Stimulated activated naive CD4-positive, alpha-beta T cell (primary cell): ENCODE results near the gene DCST1.
A peak's percentile ranks its signal among the peaks of the same experiment; 100 is the strongest.

Source experiments
- DNase-seq, 6 experiments: peaks; one replicate each; lab custom pipeline; 2025; lab: John Stamatoyannopoulos, UW

The DCST1 gene

DNA sequence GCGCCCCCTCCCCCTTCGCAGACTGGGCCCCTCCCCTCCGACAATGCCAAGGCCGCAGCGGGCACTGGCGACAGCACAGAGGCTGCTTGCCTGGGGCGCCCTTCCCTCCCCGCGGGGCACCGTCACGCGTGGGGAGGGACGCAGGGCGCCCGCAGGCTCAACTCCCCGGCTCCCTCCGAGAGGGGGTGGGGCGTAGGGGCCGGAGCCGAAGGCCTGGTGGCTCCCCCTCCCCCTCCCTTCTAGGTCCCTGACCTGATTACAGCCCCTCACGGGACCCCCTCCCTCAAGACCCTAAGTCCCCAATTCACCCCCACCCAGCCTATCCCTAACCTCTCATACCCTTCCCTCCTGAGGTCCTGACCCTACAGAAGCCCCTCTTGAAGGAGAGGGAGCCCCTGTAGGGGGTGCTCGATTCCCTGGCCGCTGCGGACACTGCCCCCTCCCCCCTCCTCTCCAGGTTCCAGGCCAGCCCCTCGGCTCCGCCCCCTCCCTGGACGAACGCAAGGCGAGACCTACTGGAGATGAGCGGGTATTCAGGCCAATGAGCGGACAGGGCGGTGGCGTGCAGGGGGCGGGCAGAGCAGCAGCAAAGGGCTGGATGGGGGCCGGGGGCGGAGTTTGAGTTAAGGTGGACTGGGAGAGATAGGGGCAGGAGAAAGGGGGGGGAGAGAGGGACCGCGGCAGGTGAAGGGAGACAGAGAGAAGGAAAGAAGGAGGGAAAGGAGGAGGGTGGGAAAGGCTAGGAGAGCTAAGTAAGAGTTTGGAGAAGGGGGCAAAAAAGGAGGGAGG is 31.8 kb upstream of the DCST1 start:
- peak; percentile 92 to 96 (median 94) for DNase-seq

DNA sequence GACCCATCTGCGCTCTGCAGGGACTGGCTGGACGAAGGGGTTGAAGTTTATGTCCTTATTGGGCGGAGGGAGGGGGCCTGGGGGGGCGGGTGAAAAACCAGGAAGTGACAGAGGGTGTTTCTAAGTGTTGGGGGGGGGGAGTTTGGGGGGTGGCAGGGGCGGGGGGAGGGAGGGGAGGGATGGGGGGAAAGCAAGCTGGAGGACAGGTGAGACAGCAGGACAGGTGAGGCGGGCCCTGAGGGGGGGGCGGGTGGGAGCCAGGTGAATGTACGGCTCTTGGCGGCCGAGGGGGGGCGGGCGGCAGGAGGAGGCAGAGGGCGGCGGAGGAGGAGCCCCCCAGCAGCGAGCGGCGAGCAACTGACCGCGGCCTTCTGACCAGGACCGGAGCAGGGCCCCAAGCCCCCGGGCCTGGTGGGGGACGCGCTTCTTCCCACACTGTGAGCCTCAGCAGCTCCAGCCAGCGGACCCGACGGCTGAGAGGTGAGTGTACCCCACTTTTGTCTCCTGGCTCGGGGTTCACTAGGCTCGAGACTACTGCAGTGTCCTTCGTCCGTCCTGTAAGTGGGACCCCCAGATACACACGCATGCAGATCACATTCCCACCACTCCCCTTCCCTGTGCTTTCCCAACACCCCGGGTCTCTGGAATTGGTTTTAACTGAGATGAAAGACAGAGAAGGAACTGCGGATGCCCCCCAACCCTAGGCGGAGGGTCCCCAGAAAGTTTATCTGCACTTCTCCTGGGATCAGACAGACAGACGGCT is 31.0 kb upstream of the DCST1 start, which contains the start of gene ZBTB7B:
Gene ZBTB7B (plus strand): TSS at position 339 of the 763 bp plus-strand sequence. CDS start 11,859 bp downstream, outside the sequence.
- peak in 3 of 6 experiments; percentile 41 to 62 (median 47) for DNase-seq

DNA sequence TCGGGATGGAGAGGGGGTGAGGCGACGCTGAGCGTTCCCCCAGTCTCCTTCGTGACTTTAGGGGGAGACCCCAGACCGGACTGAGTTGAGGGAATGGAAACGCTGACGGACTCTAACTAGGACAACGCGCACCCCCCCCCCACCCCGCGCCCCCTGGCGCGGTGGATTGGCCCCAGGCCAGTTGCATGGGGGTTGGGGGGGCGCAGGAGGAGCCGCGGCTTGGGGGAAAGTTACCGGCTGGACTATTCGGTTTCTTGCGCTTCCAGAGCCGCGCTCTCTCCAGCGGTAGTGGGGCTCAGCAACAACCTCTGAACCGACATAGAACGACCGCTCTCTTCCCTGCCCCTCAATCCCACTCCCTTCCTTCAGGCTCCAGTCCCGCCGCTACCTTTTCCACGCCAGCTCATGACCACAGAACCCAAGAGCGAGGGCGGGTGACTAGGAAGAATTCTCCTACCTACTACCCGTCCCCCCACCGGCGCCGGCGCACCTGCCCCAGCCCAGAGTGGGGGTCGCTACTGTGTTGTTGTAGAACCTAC is 30.3 kb upstream of the DCST1 start:
- DNase-seq = peak in 3 of 6 experiments; percentile 15 to 36 (median 28)

DNA sequence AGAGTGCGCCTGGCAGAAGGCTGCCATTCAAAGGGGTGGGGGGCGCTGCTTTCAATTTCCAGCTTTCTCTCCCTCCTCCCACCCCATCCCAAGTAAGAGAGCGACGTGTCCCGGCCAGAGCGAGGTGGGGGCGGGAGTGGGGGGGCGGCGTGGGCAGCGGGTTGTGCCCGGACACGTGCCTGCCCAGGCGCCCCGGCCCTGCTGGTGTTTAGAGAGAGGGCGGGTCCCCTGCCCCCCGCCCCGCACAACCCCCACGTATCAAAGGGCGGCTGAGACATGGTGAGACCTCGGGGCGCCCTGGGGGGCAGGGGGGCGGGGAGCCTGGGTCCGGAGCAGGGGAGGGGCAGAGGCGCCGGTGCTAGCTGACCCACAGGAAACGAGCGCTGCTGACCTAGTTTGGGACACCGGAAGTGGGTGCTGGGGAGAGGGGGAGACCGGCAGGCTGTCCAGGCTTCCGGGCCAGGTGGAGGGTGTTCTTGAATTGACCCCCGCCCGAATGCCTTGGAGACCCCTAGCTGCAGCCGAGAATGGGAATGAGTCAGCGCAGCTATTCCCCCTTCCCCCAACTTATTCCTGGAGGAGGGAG is 29.8 kb upstream of the DCST1 start:
- no peak for DNase-seq

DNA sequence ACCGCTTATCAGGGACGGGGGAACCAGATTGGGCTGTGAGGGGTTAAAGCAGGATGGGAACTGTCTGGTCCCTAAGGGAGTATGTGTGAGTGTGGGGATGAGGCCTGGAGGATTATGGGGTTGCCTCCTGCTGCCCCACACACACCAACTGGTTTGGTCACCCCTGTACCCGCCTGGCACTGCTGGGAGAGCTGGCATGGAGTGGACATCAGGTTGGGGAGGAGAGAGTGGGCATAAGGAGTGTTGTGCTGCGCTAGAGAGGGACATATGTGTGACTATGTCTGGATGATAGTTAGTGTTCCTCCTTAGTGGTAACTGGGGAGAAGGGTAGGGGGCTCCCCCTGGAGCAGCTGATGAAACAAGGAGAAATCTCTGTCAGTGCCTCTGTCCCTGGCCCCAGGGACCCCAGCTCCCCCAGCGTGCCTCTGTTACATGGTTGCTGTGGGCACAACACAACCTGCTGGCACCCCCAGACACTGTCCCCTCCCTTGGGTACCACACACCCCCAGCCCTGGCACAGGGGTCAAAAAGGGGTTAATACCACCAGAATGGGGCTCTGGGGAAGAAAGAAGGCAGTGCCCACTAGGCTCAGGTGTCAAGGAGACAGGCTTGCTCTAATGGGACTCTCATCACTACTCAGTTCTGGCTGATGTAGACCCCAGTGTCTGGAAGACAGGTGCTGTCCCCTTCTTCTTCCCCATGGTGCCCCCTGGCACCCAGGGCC is 29.1 kb upstream of the DCST1 start:
- no peak for DNase-seq

DNA sequence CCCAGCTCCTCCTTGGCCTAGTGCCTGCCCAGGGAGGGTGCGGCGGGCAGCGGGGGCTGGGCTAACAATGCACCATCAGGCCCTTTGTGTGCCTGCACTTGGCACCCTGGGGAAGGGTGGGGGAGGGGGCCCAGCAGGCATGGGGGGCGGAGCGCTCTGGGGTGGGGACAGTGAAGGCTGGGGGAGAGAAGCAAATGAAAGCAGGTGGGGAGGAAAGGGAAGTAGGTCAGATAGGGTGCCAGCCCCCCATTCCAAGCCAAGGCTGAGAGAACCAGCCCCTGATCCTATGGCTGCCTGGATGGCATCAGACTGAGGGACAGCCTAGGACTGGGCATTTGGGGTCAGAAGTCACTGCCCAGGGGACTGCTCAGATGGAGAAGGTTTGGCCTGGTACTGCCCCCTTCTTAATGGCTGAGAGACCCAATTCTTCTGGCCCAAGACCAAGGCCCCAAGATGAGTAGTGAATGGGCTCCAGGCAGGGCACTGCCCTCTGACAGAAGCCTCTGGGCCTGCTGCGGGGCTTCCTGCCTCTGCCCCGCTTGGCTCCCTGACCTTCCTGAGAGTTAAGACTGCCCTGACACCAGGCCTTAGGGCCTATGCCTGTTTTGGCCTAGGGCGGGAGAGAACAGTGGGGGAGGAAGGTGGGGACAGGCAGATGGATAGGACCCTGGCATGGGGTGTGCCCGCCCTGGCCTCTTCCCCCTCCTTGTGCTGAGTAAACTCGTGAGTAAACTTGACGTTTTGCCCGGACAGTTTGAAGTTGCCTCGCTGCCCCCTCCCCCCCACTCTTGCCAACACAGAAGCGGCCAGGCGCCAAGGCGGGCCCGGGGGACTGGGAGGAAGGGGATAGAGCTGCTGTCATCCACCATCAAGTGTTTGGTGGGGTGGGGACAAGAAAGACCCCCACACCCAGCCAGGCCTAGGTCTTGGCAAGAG is 28.3 kb upstream of the DCST1 start:
- DNase-seq = peak in 2 of 6 experiments; percentile 15 to 44

DNA sequence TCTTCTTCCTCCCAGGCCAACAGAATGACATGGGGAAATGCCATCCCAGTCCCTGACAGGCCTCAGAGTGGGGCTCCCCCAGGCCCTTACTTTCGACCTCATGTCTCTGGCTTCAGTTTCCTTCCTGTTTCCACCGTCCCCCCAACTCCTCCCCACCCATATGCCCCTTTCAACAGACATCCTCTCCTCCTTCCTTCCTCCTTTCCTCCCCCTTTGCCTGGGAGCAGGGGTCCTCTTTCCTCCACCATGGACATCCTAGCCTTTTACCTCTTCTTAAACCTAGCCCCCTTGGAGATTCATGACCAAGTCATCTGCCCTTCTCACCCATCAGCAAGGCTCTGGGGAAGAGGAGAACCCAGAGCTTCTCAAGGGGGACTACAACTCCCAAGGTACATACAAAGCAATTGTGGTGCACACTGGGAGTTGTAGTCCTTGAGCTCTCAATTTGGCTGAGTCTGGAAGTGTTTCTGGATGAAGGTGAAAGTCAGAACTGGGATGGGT is 27.0 kb upstream of the DCST1 start:
- peak; percentile 14 to 51 (median 34) for DNase-seq

DNA sequence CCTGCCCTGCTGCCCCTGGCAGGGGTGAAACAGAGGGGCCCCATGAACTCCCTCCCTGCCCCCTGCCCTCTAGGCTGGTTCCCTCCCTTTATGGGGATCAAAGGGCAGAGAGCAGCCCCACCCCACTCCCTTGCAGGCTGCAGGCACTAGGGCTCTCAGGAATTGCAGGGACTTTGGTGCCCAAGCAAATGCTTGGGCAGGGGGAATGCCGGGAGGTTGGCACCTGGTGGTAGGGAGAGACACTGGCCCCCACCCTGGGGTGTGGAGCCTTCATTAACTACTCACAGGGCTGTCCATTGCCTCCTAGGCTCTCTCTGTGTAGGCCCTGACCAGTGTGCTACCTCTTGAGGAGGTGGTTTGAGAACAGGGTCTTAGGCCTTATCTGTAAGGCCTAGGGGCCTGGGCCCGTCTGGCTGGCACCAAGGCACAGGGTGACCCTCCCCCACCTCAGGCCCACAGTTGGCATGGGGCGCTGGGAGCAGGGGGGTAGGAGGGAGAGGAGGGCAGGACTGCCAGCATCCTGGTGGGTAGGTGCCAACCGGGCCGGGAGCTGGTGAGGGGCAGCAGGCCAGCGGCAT is 26.3 kb upstream of the DCST1 start:
- DNase-seq = peak in 1 of 6 experiments; percentile 39

DNA sequence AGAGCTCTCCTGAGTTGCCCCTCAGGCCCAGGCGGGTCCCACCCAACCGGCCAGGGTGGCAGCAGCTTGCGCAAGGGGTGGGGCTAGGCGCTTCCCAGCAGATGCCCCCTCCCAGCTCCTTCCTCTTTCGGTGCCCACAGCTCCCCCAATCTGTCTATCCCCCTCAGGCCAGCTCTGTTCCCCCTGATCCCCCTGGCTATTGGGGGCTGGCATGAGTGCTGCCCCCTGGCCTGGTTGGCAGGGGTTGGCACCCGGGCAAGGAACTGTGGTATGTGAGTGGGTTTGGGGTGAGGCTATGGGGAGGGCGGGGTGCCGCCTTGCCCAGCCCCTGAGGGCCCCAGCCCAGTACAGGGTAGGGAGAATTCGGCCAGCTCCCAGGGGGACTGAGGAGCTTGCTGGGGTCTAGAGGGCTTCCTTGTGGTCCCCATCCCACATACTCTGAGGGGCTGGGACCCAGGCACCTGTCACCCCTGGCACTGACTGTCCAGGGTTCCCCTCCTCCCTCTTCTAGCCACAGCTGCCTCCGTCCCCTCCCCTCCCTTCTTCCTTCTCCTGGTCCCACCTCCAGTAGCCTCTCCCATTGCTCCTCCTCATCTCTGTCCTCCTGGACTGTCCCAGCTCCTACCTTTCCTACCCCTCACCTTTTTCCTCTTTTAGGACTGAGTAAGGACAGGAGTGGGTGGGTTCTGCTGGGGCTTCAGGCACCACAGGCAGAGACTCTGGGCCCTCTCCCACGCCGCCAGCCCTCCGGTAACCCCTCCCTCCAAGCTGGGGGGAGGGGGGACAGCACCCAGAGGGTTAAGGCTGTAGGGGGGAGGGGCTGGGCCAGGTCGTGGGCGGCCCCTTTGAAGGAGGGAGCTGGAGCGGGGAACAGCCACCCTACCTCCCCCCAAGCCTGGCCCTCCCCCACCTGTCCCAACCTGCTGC is 25.3 kb upstream of the DCST1 start:
- peak in 4 of 6 experiments; percentile 15 to 41 (median 36) for DNase-seq

DNA sequence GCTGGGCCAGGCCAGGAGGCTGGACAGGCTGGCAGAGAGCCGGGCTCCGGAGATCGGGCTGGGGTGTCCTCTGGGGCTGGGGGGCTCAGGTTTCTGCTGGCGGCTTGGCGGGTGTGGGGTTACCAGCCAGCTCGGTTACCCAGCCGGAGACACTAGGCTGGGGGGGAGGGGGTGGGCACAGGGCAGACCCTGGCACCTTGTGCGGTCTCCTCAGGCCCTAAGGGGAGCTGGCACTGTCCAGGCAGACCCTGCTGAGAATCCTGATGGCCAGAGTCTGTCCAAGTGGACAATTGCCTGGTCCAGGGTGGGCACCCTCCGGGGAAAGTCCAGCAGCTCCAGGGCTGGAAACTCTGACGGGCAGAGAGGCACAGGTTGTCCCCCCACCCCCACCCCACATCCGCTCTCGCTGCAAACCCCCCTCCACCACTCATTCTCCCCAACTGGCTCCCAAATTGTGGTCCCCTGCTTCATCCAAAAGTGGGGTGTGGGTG is 24.4 kb upstream of the DCST1 start:
- DNase-seq = peak in 2 of 6 experiments; percentile 32 to 33

DNA sequence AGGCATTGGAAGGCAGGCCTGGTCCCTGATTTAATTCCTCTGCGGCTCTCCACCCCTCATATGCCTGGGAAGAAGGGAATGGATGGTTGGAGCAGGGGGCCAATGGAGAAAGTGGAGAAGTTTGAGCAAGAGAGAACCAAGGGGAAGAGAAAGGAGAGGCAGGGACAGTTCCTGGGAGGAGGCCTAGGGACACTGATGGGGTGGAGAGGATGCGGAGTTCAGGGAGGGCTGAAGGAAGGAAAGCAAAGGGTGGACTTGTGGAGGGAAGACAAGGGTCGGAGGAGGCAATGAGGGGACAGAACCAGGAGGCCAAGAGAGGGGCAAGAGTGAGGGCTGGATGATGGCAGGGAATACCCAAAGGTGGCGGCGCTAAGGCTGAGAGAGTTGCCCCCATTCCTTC is 23.9 kb upstream of the DCST1 start:
- peak in 1 of 6 experiments; percentile 33 for DNase-seq

DNA sequence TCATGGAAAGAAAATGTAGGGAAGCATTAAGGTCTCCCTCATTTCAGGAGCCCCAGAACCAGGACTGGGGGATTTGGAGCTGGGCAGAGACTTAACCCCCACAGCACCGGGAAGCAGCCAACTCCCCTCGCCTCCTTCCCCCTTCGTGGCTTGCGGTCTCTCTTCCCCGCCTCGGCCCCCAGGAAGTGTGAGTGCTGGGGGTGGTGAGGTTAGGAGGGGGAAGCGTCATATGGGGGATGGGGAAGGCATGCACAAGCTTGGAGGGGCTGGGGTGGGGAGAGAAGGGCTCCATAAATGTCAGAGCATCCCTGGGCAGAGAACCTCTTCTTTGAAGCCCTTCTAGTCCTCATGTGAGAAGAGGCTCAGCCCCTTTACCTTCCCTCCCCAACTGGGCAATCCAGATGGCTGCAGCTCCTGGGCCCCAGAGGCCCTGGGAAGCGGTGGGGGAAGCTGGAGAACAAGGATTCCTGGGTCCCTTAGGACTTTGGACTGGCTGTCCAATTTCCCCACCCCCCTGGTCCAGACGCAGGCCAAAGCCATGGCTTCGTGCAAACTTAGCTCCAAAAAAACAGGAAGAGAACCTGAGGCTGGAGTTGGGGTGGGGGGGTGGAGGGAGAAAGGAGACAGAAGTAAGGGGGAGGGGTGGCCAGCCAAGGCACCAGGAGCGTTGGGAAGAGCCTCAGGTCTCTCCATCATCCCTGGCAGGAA is 23.3 kb upstream of the DCST1 start:
- DNase-seq = peak in 3 of 6 experiments; percentile 13 to 31 (median 29)

DNA sequence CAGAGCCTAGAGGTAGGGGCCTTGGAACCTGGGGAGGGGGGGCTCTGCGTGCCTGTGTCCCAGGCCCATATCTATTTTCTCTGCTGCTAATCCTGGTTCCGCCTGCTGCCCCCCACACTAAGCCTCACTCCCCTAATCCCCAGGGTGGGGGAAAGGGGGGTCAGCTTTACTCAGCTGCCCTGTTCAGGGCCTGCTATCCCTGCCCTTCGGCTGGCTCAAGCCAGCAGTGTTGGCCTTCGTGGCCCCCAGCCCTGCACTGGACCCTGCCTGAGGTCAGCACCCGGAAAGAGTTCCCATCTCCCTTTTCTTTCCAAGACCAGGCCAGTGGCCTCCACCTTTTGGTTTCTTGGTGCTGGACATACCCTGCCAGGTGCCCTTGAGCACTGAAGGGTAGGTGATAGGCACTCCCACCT is 22.6 kb upstream of the DCST1 start:
- DNase-seq = no peak

DNA sequence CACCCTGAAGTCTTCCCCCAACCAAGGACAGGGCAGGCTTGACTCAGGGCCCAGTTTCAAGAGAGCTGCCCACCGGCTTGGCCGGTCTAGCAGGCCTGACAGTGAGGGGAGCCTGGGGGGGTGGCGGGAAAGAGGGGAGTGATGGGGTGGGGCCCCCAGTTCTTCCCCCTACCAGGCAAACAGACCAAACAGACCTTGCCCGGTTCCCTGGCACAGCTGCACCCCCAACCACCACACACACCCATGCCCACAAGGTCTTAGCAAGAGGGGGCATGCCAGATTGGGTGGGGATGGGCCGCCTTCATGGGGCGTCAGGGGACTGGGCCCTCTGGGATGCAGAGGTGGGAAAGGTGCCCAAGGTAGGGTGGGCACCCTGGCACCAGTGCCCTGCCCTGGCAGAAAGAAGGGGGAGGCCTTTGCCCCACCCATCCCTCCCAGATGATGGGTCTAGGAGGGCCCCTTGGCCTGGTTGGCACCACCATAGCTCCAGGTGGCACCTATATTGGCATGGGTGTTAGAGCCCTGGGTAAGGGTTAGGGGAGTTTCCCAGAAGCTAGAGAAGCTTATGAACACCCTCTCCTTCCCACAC is 22.1 kb upstream of the DCST1 start:
- no peak for DNase-seq

DNA sequence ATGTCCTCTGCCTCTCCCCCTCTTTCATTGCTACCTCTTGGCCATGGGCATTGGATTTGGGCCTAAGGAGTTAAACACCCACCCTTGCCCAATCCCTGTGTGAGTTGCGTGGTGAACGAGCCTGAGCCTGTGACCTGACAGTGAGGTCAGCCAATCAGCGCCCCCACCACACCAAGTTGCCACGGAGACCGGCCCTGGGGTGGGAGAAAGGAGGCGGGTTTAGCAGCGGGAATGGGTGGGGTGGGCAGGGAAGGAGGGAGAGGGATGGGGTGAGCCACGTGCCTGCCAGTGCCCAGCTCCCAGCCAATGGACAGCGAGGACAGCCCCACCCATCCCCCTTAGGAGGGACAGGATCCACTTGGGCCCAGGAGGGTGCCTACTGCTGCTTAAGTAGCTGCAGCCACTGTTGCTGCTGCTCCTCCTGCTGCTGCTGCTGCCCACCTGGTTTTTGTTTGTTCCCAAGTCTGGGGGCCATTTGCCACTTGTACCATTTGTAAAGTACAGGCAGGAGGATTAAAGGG is 21.5 kb upstream of the DCST1 start:
- peak in 3 of 6 experiments; percentile 13 to 36 (median 26) for DNase-seq

DNA sequence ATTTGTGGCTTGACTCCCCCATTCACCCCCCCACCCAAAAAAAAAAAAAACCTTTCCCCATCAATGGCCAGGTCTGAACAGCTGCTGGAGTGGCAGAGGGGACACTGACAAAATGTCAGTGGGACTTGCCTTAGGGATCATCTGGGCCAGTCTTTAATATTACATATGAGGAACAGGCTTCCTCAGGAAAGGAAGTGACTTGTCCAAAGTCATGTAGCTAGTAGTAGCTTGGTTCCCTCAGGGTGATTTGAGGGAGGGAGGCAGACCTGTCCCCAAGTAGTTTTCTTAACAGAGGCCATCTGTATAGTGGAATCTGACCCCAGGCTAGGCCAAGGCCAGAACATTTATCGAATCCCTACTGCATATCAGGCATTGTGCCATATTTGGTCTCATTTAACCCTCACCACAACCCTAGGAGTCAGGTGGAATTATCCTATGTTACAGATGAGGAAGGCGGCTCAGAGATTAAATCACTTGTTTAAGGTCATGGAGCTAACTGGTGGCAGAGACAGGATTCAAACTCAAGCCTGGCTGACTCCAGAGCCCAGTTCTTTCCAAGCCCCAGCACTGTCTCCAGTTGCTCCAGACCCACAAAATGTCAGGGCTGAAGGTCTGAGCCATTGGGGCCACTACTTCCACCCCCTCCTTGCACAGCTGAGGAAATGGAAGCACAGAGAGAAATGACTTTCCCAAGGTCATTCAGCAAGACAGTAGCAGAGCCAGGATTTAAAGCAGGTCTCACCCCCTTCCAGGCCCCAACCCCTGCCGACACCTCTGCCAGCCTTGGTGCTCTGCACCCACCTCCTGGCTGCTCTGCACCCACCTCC is 20.6 kb upstream of the DCST1 start:
- DNase-seq = peak in 1 of 6 experiments; percentile 55
